Measurements from ENCODE around the gene BMP7. TPM values are rescaled to one million over a fixed set of nuclear protein-coding genes. Genes with fewer than 3 reads are reported as not detected.

The BMP7 gene
- not detected in 2 replicates for total RNA-seq

DNA sequence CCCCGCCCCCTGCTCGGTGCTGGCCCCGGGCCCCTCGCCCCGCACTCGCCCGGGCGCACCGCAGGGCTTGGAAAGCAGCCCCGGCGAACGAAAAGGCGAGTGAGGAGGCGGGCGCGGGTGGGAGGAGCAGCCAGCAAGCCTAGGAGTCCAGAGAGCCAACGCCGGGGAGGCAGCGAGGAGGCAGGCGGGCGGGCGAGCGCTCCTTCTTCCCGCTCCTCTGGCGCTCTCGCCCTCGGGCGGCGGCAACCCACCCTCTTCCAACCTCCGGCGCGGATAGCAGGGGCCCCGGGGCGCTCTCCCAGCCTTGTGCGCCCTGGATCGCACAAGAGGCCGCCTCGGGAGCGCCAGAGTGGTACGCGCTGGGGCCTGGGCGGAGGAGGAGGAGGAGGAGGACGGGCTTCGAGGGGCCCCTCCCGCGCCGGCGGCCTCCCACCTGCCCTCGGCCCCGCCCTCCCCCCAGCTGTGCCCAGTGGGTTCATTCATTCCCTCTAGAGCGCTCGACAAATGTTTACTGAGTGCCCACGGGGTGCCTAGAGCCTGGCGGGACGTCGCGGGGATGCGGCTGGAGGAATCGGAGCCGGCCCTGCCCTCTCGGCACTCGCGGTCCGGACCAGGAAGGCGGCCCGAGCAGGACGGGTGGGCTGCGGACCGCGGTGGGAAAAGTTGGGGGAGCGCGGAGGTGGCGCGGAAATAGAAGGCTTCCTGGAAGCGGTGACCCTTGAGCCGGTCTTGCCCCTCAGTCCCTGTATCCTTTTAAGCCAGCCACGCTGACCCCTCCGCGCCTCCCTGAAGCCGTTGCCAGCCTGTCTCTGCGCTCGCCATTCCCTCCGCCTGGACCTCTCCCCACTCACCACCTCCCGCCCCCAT is at the start of gene BMP7:
TSS of gene BMP7 (minus strand) at position 351 of the 867 bp plus-strand sequence. CDS start 519 bp downstream, outside the sequence.
- no peak for DNase-seq (ENCODE audit: low read depth, low spot score)

- DNase-seq (ENCODE audit: low read depth, low spot score) = no peak
These were observed 49.6 kb upstream of the BMP7 start for GRCh38 chr20:57315976-57316480.

DNA sequence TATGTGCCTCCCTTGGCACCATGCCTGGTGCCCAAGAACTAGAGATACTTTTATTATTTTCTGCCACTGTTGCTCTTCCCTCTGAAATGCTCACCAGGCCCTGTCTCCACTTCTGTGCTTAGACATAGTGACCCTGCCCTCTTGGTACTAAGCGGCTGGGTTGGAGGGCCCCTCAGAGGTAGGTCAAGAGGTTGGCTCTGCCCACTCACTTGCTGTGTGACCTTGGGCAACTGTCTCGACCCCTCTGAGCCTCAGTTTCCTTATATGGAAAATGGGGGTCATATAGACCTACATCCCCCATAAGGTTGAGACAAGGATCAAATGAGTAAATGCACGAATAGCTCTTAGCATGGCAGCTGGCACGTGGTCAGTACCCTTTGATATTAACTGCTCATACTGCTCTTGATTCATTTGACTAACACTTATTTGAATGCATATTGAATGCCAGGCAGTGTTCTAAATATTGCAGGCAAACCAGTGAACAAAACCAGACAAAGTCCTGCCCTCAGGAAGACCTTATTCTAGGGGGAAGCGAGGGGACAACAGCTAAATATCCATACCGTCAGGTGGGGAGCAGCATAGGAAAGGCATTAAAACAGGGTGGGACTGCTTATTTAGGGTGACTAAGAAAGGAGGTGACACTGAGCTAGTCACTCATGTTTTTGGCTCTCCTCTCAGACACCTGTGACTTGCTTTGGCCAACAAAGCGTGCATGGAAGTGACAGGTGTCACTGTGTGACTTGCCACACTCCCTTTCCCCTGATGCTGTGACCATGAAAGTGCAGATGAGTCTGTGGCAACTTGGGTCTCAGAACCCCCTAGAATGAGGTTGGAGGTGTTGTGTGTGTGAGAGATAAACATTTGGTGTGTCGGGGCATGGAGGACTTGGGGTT is 48.9 kb upstream of the BMP7 start:
- DNase-seq (ENCODE audit: low read depth, low spot score) = no peak

DNA sequence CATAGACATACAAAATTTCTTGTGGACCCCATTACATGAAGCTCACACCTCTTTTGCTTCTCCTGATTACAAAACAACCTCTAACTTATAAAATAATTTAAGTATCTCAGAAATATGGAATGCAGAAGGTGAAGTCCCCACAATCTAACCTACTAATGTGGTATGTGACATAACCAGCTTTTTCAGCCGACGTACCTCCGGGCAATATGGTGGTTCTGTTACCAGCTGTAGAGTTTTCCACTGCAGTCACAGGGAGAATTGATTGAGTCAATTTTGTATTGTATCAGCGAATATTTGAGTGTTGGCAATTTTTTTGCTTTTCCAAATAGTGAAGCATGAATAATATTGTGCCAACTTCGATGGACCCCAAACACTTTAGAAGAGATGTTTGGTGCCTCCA is 47.5 kb upstream of the BMP7 start:
- no peak for DNase-seq (ENCODE audit: low read depth, low spot score)

- no peak for DNase-seq (ENCODE audit: low read depth, low spot score)
These were observed 46.8 kb upstream of the BMP7 start for GRCh38 chr20:57313230-57313629.

GRCh38 chr20:57312138-57312537 is 45.7 kb upstream of the BMP7 start:
- no peak for DNase-seq (ENCODE audit: low read depth, low spot score)

GRCh38 chr20:57310821-57311514 is 44.5 kb upstream of the BMP7 start:
- no peak for DNase-seq (ENCODE audit: low read depth, low spot score)

DNA sequence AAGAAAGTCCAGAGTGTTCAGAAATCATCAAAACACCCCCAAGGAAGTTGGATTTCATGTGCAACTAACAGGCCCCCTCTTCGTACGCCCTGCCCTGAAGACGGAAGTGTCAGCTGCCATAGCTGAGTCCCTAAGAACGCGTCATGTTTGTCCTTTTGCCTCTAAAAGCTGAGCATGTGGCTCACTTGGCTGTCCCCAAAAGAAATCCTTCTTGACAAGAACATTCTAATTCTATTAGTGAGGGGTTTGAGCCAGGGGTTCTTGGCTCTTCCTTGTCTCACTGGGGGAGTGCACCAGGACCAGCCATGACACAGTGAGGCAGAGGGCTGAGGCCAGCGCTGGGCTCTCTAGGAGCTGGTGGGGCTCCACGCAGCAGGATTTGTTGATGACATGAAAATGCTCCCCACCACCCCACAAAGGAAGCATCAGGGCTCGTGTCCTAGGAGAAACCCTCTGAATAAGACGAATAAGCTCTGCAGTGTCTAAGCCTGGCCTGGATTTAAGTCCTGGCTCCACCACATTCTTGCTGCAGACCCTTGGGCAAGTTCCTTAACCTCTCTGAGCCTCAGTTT is 43.2 kb upstream of the BMP7 start:
- no peak for DNase-seq (ENCODE audit: low read depth, low spot score)

DNA sequence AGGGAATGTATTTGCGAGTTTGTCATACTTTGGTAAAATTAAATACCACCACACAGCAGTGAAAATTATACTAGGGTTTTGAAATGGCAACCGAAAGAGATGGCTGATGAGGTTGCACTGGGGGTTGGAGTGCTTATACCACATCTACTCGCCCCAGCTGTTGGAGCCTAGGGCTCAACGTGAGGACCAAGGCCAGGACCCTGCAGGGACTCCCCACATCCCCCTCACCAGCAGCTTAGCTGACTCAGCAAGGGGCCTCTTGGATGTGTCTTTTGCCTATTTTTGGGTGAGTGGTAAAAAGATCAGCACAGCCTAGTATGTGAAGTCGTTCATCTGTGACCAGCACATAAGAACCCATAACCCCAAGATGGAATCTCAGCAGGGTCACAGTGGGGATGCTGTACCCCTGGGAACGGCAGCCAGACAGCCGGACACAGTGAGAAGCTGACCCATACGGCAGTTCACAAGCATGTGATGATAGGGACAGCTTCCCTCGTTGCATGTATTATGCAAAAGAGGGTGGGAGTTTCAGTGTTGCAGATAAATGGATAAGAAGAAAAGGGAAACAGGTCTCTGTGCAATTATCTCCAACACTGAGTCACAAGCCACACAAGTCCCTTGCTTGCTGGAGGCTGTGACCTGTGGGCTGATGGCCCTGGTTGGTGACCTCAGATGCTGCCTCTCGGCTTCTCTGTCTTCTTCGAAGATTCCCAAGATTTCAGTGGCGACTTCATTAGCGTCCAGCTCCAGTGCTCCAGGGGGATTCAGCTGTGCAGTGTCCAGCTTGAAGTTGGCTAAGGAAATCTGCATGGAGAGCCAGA is 42.2 kb upstream of the BMP7 start:
- no peak for DNase-seq (ENCODE audit: low read depth, low spot score)

GRCh38 chr20:57306747-57307146 is 40.3 kb upstream of the BMP7 start:
- no peak for DNase-seq (ENCODE audit: low read depth, low spot score)

DNA sequence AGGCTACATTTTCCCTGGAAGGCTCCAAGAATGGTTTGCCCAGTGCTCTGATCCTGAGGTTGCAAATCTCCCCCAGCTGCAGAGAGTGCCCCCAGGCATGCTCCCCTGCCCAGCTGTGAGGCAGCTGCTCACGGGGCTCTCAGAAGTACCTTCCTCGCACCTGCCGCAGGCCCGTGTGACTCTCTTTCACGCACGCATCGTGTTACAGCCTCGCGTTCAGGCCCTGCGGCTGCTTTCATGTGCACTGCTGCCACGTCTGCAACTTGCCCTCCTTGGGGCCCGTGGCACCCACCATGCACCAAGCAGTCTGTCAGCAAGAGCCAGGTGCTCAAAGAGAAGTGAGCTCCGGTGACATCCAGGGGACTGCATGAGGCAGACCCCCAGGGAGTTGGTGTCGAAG is 34.6 kb upstream of the BMP7 start:
- DNase-seq (ENCODE audit: low read depth, low spot score) = no peak

GRCh38 chr20:57298457-57298856 is 32.0 kb upstream of the BMP7 start:
- no peak for DNase-seq (ENCODE audit: low read depth, low spot score)

DNA sequence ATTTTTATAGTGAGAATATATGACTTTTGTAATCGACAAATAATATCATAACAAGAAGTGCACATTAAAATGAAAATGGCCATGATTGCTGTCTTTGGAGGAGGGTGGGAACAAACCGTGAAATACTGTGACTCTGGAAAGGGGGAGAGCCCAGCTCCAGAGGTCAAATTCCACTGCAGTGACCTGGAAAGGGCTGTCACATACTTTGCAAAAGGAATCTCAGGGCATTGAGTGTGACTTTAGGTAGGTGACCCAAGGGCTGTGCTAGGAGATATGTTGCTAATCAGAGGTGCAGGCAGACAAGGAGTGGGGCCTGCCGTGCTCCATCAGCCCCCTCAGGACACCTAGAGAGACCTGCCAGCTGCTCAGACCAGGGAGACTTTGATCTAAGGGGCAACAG is 28.1 kb upstream of the BMP7 start:
- no peak for DNase-seq (ENCODE audit: low read depth, low spot score)

- DNase-seq (ENCODE audit: low read depth, low spot score) = no peak
These were observed 27.6 kb upstream of the BMP7 start for GRCh38 chr20:57293995-57294394.

GRCh38 chr20:57292611-57293010 is 26.2 kb upstream of the BMP7 start:
- DNase-seq (ENCODE audit: low read depth, low spot score) = no peak

DNA sequence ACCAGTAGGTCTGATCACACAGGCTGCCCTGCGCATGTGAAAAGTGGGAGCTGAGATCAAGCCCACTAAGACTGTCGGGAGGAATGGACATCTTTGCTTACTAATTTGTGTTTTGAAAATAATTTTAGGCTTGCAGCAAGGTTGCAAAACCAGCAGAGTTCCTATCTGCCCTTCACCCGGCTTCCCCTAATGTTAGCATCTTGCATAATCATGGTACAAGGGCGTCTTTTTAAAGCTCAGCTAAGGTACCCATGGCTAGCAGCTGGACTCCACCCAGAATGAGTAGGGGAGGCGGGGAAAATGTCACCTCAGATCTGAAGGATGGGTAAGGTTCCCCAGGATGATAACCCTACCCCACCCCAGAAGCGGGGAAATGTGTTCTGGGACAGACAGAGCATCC is 25.3 kb upstream of the BMP7 start:
- DNase-seq (ENCODE audit: low read depth, low spot score) = no peak

DNA sequence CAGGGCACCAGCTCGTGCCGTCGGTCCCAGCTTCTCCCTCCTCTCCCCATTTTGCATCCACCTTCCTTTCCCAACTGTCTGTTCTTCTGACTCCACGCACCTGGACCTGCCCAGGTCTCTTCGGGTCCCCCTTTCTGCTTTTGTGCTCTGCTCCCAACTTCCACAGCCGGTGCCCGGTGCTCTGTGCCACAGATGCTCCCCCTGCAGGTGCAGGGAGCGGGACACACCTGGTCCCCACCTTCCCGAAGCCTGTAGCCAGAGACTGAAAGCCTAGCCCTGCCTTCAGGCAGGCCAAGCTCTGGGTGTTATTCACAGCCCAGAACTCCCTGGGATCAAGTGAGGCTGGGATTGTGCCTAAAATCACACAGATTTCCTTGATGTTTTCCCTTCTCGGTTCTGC is 24.6 kb upstream of the BMP7 start:
- no peak for DNase-seq (ENCODE audit: low read depth, low spot score)

DNA sequence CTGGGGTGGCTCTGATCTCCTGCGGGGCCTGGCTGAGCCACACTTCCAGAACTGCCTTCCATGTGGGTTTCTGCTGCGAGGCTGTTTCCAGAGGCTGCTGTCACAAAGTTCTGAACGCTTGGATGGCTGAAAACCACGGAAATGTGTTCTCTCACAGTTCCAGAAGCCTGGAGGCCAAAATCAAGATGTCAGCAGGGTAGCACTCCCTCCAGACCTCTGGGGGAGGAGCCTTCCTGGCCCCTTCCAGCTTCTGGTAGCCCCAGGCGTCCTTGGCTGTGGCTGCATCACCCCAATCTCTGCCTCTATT is 23.7 kb upstream of the BMP7 start:
- no peak for DNase-seq (ENCODE audit: low read depth, low spot score)

GRCh38 chr20:57289391-57290177 is 23.1 kb upstream of the BMP7 start:
- DNase-seq (ENCODE audit: low read depth, low spot score) = no peak

Measured in pulmonary artery endothelial cell (primary cell).